HepG2 (cell line): Measurements from ENCODE around the gene C1QTNF6. TPM values are rescaled to one million over a fixed set of nuclear protein-coding genes. Genes with fewer than 3 reads are reported as not detected.
A peak's percentile ranks its signal among the peaks of the same experiment; 100 is the strongest.

ENCODE experiments used
- ATAC-seq: fragments of 200-7000 bp; cut with Tn5 transposase; 3 replicates; pipeline ENCODE4 v1.9.1; 2020; ENCODE audit warnings: mild to moderate bottlenecking, moderate library complexity
- BruUV-seq: library from RNA; stranded (reverse); fragments of 400-500 nt; replicated peaks from 2 replicates; lab custom pipeline; 2021; lab: Mats Ljungman, UMichigan
- CTCF ChIA-PET: fragments of 300-600 bp; formaldehyde crosslinking; extraction: SDS; loops from one replicate; lab custom pipeline; 2021; ENCODE audit warnings: low total read pairs, inconsistent platforms, low intra/inter-chr PET ratio; lab: Yijun Ruan, JAX
- POLR2A ChIA-PET: fragments of 350-600 bp; sonication (Branson Sonifier 250); formaldehyde crosslinking; loops from one replicate; lab custom pipeline; 2020; ENCODE audit warnings: antibody characterized with exemption, inconsistent platforms; lab: Yijun Ruan, JAX
- DNase-seq: peaks from one replicate; pipeline ENCODE4 v3.0.0-alpha.2; 2015; ENCODE audit warnings: low spot score
- FAIRE-seq: peaks from 3 replicates; lab custom pipeline; 2011; peaks lifted over from hg19 to GRCh38; lab: Jason Lieb, UNC
- H2AFZ ChIP-seq: one replicate; pipeline ENCODE4 v1.6.1; 2011; ENCODE audit warnings: low read length, inconsistent platforms
- H3K27ac ChIP-seq: fragments of 300-600 bp; 3 replicates; pipeline ENCODE4 v1.8.0; 2011; ENCODE audit warnings: mixed run types, mild to moderate bottlenecking, mixed read lengths, low read length, inconsistent platforms; ENCODE audit not compliant: insufficient read depth; ENCODE audit errors: extremely low read length
- H3K27me3 ChIP-seq, 2 experiments: fragments of 200-600 bp in 1 of 2; 2 replicates in 1 of 2; 3 replicates in 1 of 2; pipeline versions ENCODE4 v1.6.0 to v1.8.0; 2011; ENCODE audit warnings: low read length in 2 of 2, mild to moderate bottlenecking in 2 of 2, moderate library complexity in 2 of 2, inconsistent platforms in 1 of 2; ENCODE audit not compliant: insufficient read depth in 2 of 2, control insufficient read depth in 1 of 2
- H3K36me3 ChIP-seq, 2 experiments: fragments of 200-600 bp in 1 of 2; replicated peaks in 1 of 2; 2 replicates in 1 of 2; 3 replicates in 1 of 2; pipeline versions ENCODE4 v1.5.1 to v1.8.0; 2011; ENCODE audit warnings: low read length in 2 of 2, inconsistent platforms in 1 of 2; ENCODE audit not compliant: insufficient read depth in 2 of 2, control insufficient read depth in 1 of 2
- H3K4me1 ChIP-seq: 2 replicates; pipeline ENCODE4 v1.5.1; 2012; ENCODE audit warnings: low read length, inconsistent platforms; ENCODE audit not compliant: insufficient read depth
- H3K4me2 ChIP-seq: 2 replicates; pipeline ENCODE4 v1.6.0; 2011; ENCODE audit warnings: low read depth, low read length, inconsistent platforms
- H3K4me3 ChIP-seq, 3 experiments: fragments of 200-600 bp in 1 of 3; sonication (generic), shearing (Covaris generic) in 1 of 3; replicated peaks in 1 of 3; 2 replicates each; pipeline ENCODE4 v1.5.1; 2011 to 2016; ENCODE audit warnings: low read length in 3 of 3, inconsistent platforms in 2 of 3, low read depth in 2 of 3, mild to moderate bottlenecking in 2 of 3, control low read depth in 1 of 3, mixed read lengths in 1 of 3; ENCODE audit not compliant: insufficient read depth in 1 of 3
- H3K79me2 ChIP-seq: one replicate; pipeline ENCODE4 v1.6.1; 2011; ENCODE audit warnings: low read length, inconsistent platforms; ENCODE audit not compliant: insufficient read depth
- H3K9ac ChIP-seq: 2 replicates; pipeline ENCODE4 v1.6.0; 2011; ENCODE audit warnings: mild to moderate bottlenecking, low read depth, low read length, inconsistent platforms; ENCODE audit not compliant: insufficient read depth
- H3K9me3 ChIP-seq: 2 replicates; pipeline ENCODE4 v1.5.1; 2012; ENCODE audit warnings: mild to moderate bottlenecking, low read length
- H4K20me1 ChIP-seq: 2 replicates; pipeline ENCODE4 v1.6.0; 2011; ENCODE audit warnings: inconsistent platforms, mild to moderate bottlenecking, low read length, moderate library complexity; ENCODE audit not compliant: insufficient read depth
- ARNTL ChIP-seq: sonication (generic); formaldehyde crosslinking; IDR thresholded peaks from 2 replicates; pipeline ENCODE4 v1.4.0; 2020; ENCODE audit warnings: mild to moderate bottlenecking, missing genetic modification reagents
- ATM ChIP-seq: fragments of 450-650 bp; IDR thresholded peaks from 2 replicates; pipeline ENCODE4 v1.7.1; 2017; ENCODE audit warnings: mild to moderate bottlenecking, borderline replicate concordance
- BRCA1 ChIP-seq: sonication (generic); formaldehyde crosslinking; IDR thresholded peaks from 2 replicates; pipeline ENCODE4 v1.4.0; 2020; ENCODE audit warnings: missing genetic modification reagents
- GTF2F1 ChIP-seq: fragments of 150-350 bp; IDR thresholded peaks from 2 replicates; pipeline ENCODE4 v1.6.1; 2014; ENCODE audit warnings: low read length
- IKZF4 ChIP-seq: sonication (generic); formaldehyde crosslinking; IDR thresholded peaks from 2 replicates; pipeline ENCODE4 v1.5.1; 2020; ENCODE audit warnings: borderline replicate concordance, mild to moderate bottlenecking, low read depth, missing genetic modification reagents; ENCODE audit errors: not compliant biosample characterization
- LCORL ChIP-seq, 2 experiments: fragments of 450-650 bp in 1 of 2; sonication (generic) in 1 of 2; formaldehyde crosslinking in 1 of 2; IDR thresholded peaks; 2 replicates each; pipeline versions ENCODE4 v1.5.0 to v1.6.1; 2017 to 2020; ENCODE audit warnings: antibody characterized with exemption in 1 of 2, missing genetic modification reagents in 1 of 2
- RELA ChIP-seq: sonication (generic); formaldehyde crosslinking; IDR thresholded peaks from 2 replicates; pipeline ENCODE4 v1.4.0; 2020; ENCODE audit warnings: missing genetic modification reagents
- STAG1 ChIP-seq: sonication (generic); formaldehyde crosslinking; IDR thresholded peaks from 2 replicates; pipeline ENCODE4 v1.4.0; 2020; ENCODE audit warnings: missing genetic modification reagents
- TMF1 ChIP-seq: sonication (generic); formaldehyde crosslinking; IDR thresholded peaks from 2 replicates; pipeline ENCODE4 v1.8.1; 2022; ENCODE audit warnings: low read depth, missing genetic modification reagents
- TP53 ChIP-seq: sonication (generic); formaldehyde crosslinking; conservative IDR thresholded peaks from 2 replicates; pipeline ENCODE4 v1.4.0; 2020; ENCODE audit warnings: missing genetic modification reagents
- ZNF234 ChIP-seq: sonication (generic); formaldehyde crosslinking; conservative IDR thresholded peaks from 2 replicates; pipeline ENCODE4 v1.5.1; 2020; ENCODE audit warnings: mild to moderate bottlenecking, missing genetic modification reagents
- ZNF44 ChIP-seq: sonication (generic); formaldehyde crosslinking; IDR thresholded peaks from 2 replicates; pipeline ENCODE4 v1.5.1; 2020; ENCODE audit warnings: mild to moderate bottlenecking, missing genetic modification reagents
- ZNF441 ChIP-seq: sonication (generic); formaldehyde crosslinking; IDR thresholded peaks from 2 replicates; pipeline ENCODE4 v1.7.0; 2021; ENCODE audit warnings: missing genetic modification reagents, borderline replicate concordance
- ZNF549 ChIP-seq: sonication (generic); formaldehyde crosslinking; IDR thresholded peaks from 2 replicates; pipeline ENCODE4 v1.5.0; 2020; ENCODE audit warnings: missing genetic modification reagents
- ZNF558 ChIP-seq: sonication (generic); formaldehyde crosslinking; IDR thresholded peaks from 2 replicates; pipeline ENCODE4 v1.9.0; 2022; ENCODE audit warnings: mild to moderate bottlenecking, missing genetic modification reagents, borderline replicate concordance
- ZNF724P ChIP-seq: sonication (generic); formaldehyde crosslinking; IDR thresholded peaks from 2 replicates; pipeline ENCODE4 v1.8.0; 2022; ENCODE audit warnings: missing genetic modification reagents, borderline replicate concordance
- WGBS: methylation state at CpG from one replicate; pipeline ENCODE4 v1.1.6; 2017; ENCODE audit warnings: low lambda C conversion rate; 5-methylcytosine and 5-hydroxymethylcytosine counted together
- in situ Hi-C: cut with HindIII; loops from 2 replicates; pipeline ENCODE4 v1.10.0; 2017; ENCODE audit warnings: low pct_unique_long_range_greater_than_20kb; ENCODE audit not compliant: extremely low pct_ligation_motif_present
- intact Hi-C: fragments of 100-400 bp; cut with micrococcal nuclease; formaldehyde crosslinking; loops from one replicate; pipeline ENCODE4 v1.10.0; 2022; ENCODE audit not compliant: unreplicated experiment
- polyA plus RNA-seq, 8 experiments: library from polyadenylated mRNA; depleted of rRNA in 3 of 8; stranded (reverse) in 7 of 8; unstranded in 1 of 8; fragments of >200 nt; fragmentation: Illumina TruSeq in 4 of 8; extraction: Trizol in 4 of 8; gene quantifications; 2 replicates each; pipeline versions ENCODE4 v1.2.1 to v1.2.3, GENCODE V29; 2011 to 2016; ENCODE audit warnings: low read depth in 4 of 8, missing spikeins in 1 of 8, mixed read lengths in 1 of 8; ENCODE audit not compliant: insufficient read depth in 1 of 8
- total RNA-seq, 5 experiments: library from RNA; depleted of rRNA; stranded (reverse); fragments of >200 nt; fragmentation: Illumina TruSeq; extraction: Trizol; gene quantifications; 2 replicates each; pipeline ENCODE4 v1.2.3, GENCODE V29; 2016; ENCODE audit warnings: low read depth in 1 of 5
- TF ChIP-seq, protein P1 (sequence below): IDR thresholded peaks from 2 replicates; pipeline ENCODE4 v1.6.1; 2012; ENCODE audit warnings: inconsistent platforms
- TF ChIP-seq, protein P2 (sequence below): sonication (generic); formaldehyde crosslinking; IDR thresholded peaks from 2 replicates; pipeline ENCODE4 v1.4.0; 2020; ENCODE audit warnings: missing genetic modification reagents

The C1QTNF6 gene
- total and polyA plus RNA-seq, 2 of the 13 experiments (the other 11 are each of a cell fraction or from before 2014, with no cell fraction given): 2.7 to 6.9 TPM

DNA sequence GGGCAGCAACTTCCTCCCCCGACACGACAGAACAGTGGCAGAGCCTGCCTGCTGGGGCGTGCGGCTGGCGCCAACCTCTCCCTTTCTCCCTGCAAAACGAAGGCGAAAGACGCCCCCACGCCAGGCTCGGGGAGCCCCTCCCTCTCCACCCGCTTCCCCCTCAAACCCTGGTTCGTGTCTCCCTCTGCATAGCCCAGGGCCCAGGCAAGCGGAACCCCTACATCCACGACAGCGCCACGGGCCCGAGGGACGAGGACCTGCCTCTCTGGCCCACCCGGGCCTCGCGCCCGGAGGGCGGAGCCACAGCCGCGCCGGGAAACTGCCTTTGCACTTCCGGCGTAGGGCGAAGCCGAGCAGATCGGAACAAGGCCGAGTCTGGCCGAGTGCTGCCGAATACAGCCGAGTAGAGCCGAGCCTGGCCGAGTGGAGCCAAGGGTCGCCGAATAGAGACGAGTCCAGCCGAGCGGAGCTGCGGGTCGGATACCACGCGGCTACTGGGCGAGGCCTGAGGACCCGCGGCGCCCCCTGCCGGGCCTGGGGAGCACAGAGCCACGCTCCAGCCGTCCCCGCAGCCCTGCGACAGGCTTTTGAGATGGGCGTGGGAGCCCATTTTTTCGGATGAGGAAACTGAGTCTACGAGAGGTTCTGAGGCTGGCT lies 11.2 kb upstream of the C1QTNF6 start (continued):
- TF ChIP-seq ZNF549 (CRISPR knock-in tag): no peak
- no peak for TF ChIP-seq ATM
- peak; percentile 97; the same call in 1 of the 2 replicates for TF ChIP-seq ZNF558 (CRISPR knock-in tag)
- TF ChIP-seq GTF2F1: no peak
- TF ChIP-seq, protein P1, sequence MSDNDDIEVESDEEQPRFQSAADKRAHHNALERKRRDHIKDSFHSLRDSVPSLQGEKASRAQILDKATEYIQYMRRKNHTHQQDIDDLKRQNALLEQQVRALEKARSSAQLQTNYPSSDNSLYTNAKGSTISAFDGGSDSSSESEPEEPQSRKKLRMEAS: peak; percentile 91

DNA sequence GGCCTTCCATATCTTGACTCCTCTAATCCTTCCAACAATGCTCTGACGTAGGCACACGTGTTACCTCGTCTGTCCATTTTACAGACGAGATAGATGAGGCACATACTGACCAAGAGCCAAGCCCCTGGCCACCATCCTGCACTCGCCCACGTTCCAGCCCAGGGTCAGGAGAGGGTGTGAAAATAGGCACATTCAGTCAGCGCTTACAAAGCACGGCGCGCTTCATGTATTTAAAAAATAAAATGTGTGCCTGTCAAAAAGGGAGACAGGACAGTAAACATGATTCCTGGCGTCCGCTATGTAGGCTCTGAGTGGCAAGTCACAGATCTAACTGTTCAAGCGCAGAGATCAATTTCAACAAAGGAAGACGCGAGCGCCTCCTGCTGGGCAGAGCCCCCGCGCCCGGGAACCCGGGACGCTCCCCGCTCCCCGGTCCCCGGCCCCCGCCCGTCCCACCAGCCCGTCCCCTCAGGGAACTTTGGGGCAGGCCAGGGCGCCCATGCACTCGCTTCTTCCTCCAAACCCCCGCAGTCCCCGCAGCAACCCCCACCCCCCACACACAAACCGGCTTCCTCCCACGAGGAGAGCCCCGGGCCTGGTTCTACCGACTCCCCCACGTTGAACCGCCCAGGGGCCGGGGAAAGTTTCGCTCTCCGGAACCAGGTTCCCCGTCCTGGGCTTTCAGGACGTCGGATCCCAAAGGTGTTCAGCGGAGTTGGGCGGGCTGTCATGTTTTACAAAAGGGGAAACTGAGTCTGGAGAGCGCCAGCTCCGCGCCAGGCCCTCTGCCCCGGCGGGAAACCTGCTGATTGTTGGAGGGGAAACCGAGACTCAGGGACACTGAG lies 10.4 kb upstream of the C1QTNF6 start:
- no peak overlapping the region for H2AFZ ChIP-seq
- peak overlapping the region; percentile 99 for H3K4me2 ChIP-seq
- no peaks in the 10 kb centered on the region for H3K36me3 ChIP-seq
- peak overlapping the region; percentile 94 for H3K9ac ChIP-seq
- no peaks in the 10 kb centered on the region for H3K27me3 ChIP-seq
- peak; percentile 80 for DNase-seq
- H3K4me3 ChIP-seq: peak overlapping the region; percentile 70 to 80 (median 73); a peak in 5 of 6 replicates
- no TSS peak for BruUV-seq
- intact Hi-C loops (loop anchor here (1.0 to 5.0 kb wide), 2 partner anchors 121 to 166 kb away; no protein-coding TSS in a partner anchor), in situ Hi-C loops (loop anchor here (5.0 kb wide), 1 partner anchor 36 kb away; no protein-coding TSS in a partner anchor)
- CTCF ChIA-PET: interaction anchor here (1.8 to 5.1 kb wide), 4 partner anchors 32 to 121 kb away, joined by 5 to 57 read pairs (median 13); no protein-coding TSS in a partner anchor
- peak; percentile 68 for FAIRE-seq
- 2% methylated on average over 12 of the region's 51 CpGs for WGBS
- no peaks in the 10 kb centered on the region for H3K79me2 ChIP-seq
- H3K27ac ChIP-seq: peak overlapping the region; percentile 90
- POLR2A ChIA-PET: interaction anchor here (1.0 to 3.4 kb wide), 10 partner anchors 11 to 303 kb away, joined by 3 to 22 read pairs (median 8); partner anchors contain the start of gene C1QTNF6
- no peaks in the 10 kb centered on the region for H3K9me3 ChIP-seq
- H3K4me1 ChIP-seq: peaks cover 77% of the 10 kb centered on the region
- peak; percentile 46 for ATAC-seq
- H4K20me1 ChIP-seq: peaks cover 3% of the 10 kb centered on the region; the same call in 1 of the 2 replicates
- TF ChIP-seq, protein P2, sequence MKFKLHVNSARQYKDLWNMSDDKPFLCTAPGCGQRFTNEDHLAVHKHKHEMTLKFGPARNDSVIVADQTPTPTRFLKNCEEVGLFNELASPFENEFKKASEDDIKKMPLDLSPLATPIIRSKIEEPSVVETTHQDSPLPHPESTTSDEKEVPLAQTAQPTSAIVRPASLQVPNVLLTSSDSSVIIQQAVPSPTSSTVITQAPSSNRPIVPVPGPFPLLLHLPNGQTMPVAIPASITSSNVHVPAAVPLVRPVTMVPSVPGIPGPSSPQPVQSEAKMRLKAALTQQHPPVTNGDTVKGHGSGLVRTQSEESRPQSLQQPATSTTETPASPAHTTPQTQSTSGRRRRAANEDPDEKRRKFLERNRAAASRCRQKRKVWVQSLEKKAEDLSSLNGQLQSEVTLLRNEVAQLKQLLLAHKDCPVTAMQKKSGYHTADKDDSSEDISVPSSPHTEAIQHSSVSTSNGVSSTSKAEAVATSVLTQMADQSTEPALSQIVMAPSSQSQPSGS (CRISPR knock-in tag): peak; percentile 30; the same call in 1 of the 2 replicates
- TF ChIP-seq TP53 (no peak), ARNTL (CRISPR knock-in tag) (peak; percentile 37; the same call in 1 of the 2 replicates), STAG1 (peak; percentile 68), ZNF44 (CRISPR knock-in tag) (no peak), TMF1 (peak; percentile 39; the same call in 1 of the 2 replicates), LCORL (IDR thresholded peaks at IDR 0.05) (no peak), LCORL (CRISPR knock-in tag; IDR thresholded peaks at IDR 0.05) (peak; percentile 28; the same call in 1 of the 2 replicates), BRCA1 (CRISPR knock-in tag) (no peak), ZNF234 (0 out of 2 replicates have a peak, but pooled peaks have one; percentile 12), ZNF724P (CRISPR knock-in tag) (0 out of 2 replicates have a peak, but pooled peaks have one; percentile 44), RELA (CRISPR knock-in tag) (no peak), ZNF441 (CRISPR knock-in tag) (0 out of 2 replicates have a peak, but pooled peaks have one; percentile 22), IKZF4 (CRISPR knock-in tag) (peak; percentile 7)
